Activated T-cell treated with anti-CD3 and anti-CD28 coated beads, Interleukin-2, amount 50 U/mL, for 72 hours (primary cell): ENCODE measurements around the gene SLK. TPM values are rescaled to one million over a fixed set of nuclear protein-coding genes. Genes with fewer than 3 reads are reported as not detected.

Experiments used
- ATAC-seq, 2 donors: fragments of 150-1000 bp; cut with Tn5 transposase; replicated peaks in 1 of 2; 2 replicates each; pipeline ENCODE4 v1.10.0; 2021; ENCODE audit warnings: moderate library complexity in 2 of 2, mild to moderate bottlenecking in 1 of 2
- DNase-seq, 2 donors: peaks; one replicate each; pipeline ENCODE4 v3.0.0; 2021 to 2022; ENCODE audit warnings: mixed read lengths in 1 of 2
- H3K27ac Mint-ChIP-seq: one replicate; pipeline ENCODE4 v1.8.0; 2022; ENCODE audit warnings: mild to moderate bottlenecking, moderate library complexity, mixed read lengths
- H3K27me3 Mint-ChIP-seq: one replicate; pipeline ENCODE4 v1.8.0; 2022; ENCODE audit warnings: low read depth, mixed read lengths
- H3K36me3 Mint-ChIP-seq, 2 donors: one replicate each; pipeline ENCODE4 v1.8.0; 2022; ENCODE audit warnings: mixed read lengths in 2 of 2, mild to moderate bottlenecking in 1 of 2; ENCODE audit not compliant: insufficient read depth in 2 of 2
- H3K4me1 Mint-ChIP-seq: one replicate; pipeline ENCODE4 v1.8.0; 2022; ENCODE audit warnings: low read depth, mixed read lengths
- H3K4me3 Mint-ChIP-seq, 2 donors: one replicate each; pipeline ENCODE4 v1.8.0; 2022; ENCODE audit warnings: mild to moderate bottlenecking in 2 of 2, mixed read lengths in 2 of 2, moderate library complexity in 2 of 2
- H3K9me3 Mint-ChIP-seq, 2 donors: one replicate each; pipeline ENCODE4 v1.8.0; 2022; ENCODE audit warnings: mixed read lengths in 2 of 2
- total RNA-seq, 2 donors: library from RNA; stranded (reverse); gene quantifications; one replicate each; pipeline ENCODE4 v1.2.3, GENCODE V29; 2022

The SLK gene
- total RNA-seq, 2 donors from 2014 or later: 22.5 to 25.1 TPM

GRCh38 chr10:104014176-104014575, 47.2 kb downstream of the SLK start:
- Mint-ChIP-seq H3K27me3 (no peaks in the 10 kb centered on the region), H3K27ac (no peak overlapping the region), H3K36me3 (peaks cover 2 to 7% of the 10 kb centered on the region in 2 donors), H3K4me3 (no peak overlapping the region), H3K4me1 (peaks cover 6% of the 10 kb centered on the region), H3K9me3 (no peaks in the 10 kb centered on the region)
- DNase-seq: no peak
- no peak for ATAC-seq

- Mint-ChIP-seq H3K27ac (no peak overlapping the region), H3K4me1 (peaks cover 11% of the 10 kb centered on the region), H3K4me3 (no peak overlapping the region), H3K27me3 (no peaks in the 10 kb centered on the region), H3K36me3 (peaks cover 5 to 12% of the 10 kb centered on the region in 2 donors), H3K9me3 (no peaks in the 10 kb centered on the region)
- no peak for DNase-seq
- no peak for ATAC-seq
These were observed 49.7 kb downstream of the SLK start for GRCh38 chr10:104016661-104017060.

GRCh38 chr10:104018471-104018870, 51.5 kb downstream of the SLK start:
- Mint-ChIP-seq H3K27ac (no peak overlapping the region), H3K27me3 (no peaks in the 10 kb centered on the region), H3K4me1 (peaks cover 11% of the 10 kb centered on the region), H3K4me3 (no peak overlapping the region), H3K9me3 (no peaks in the 10 kb centered on the region), H3K36me3 (peaks cover 9 to 19% of the 10 kb centered on the region in 2 donors)
- DNase-seq (no peak), ATAC-seq (no peak)

GRCh38 chr10:104020020-104020419, 53.1 kb downstream of the SLK start:
- peak overlapping the region; percentile 70 for H3K27ac Mint-ChIP-seq
- ATAC-seq: peak; percentile 52 to 68
- no peaks in the 10 kb centered on the region for H3K9me3 Mint-ChIP-seq
- peaks cover 16 to 28% of the 10 kb centered on the region in 2 donors for H3K36me3 Mint-ChIP-seq
- DNase-seq: no peak
- no peaks in the 10 kb centered on the region for H3K27me3 Mint-ChIP-seq
- no peak overlapping the region for H3K4me3 Mint-ChIP-seq
- H3K4me1 Mint-ChIP-seq: peaks cover 11% of the 10 kb centered on the region

- peak overlapping the region; percentile 18 for H3K27ac Mint-ChIP-seq
- no peaks in the 10 kb centered on the region for H3K9me3 Mint-ChIP-seq
- H3K4me1 Mint-ChIP-seq: peaks cover 11% of the 10 kb centered on the region
- H3K36me3 Mint-ChIP-seq: peaks cover 16 to 28% of the 10 kb centered on the region in 2 donors
- no peaks in the 10 kb centered on the region for H3K27me3 Mint-ChIP-seq
- H3K4me3 Mint-ChIP-seq: no peak overlapping the region
- ATAC-seq (no peak), DNase-seq (no peak)
These were observed 54.3 kb downstream of the SLK start for GRCh38 chr10:104021246-104021645.

- H3K36me3 Mint-ChIP-seq: peaks cover 16 to 28% of the 10 kb centered on the region in 2 donors
- no peaks in the 10 kb centered on the region for H3K9me3 Mint-ChIP-seq
- no peak overlapping the region for H3K27ac Mint-ChIP-seq
- peaks cover 11% of the 10 kb centered on the region for H3K4me1 Mint-ChIP-seq
- H3K4me3 Mint-ChIP-seq: no peak overlapping the region
- ATAC-seq: no peak
- H3K27me3 Mint-ChIP-seq: no peaks in the 10 kb centered on the region
- no peak for DNase-seq
These were observed 55.1 kb downstream of the SLK start for GRCh38 chr10:104022026-104022425.

- no peaks in the 10 kb centered on the region for H3K27me3 Mint-ChIP-seq
- ATAC-seq (no peak), DNase-seq (no peak)
- H3K9me3 Mint-ChIP-seq: no peaks in the 10 kb centered on the region
- no peak overlapping the region for H3K4me3 Mint-ChIP-seq
- peaks cover 3% of the 10 kb centered on the region for H3K4me1 Mint-ChIP-seq
- H3K27ac Mint-ChIP-seq: no peak overlapping the region
- peaks cover 16 to 20% of the 10 kb centered on the region in 2 donors for H3K36me3 Mint-ChIP-seq
These were observed 58.6 kb downstream of the SLK start for GRCh38 chr10:104025524-104025923.

GRCh38 chr10:104026762-104027161, 59.8 kb downstream of the SLK start:
- Mint-ChIP-seq H3K9me3 (no peaks in the 10 kb centered on the region), H3K27me3 (no peaks in the 10 kb centered on the region), H3K4me1 (no peaks in the 10 kb centered on the region), H3K36me3 (peaks cover 14 to 16% of the 10 kb centered on the region in 2 donors), H3K4me3 (no peak overlapping the region), H3K27ac (no peak overlapping the region)
- ATAC-seq (peak in 1 of 2 donors; percentile 13), DNase-seq (no peak)

- no peak overlapping the region for H3K4me3 Mint-ChIP-seq
- H3K27me3 Mint-ChIP-seq: no peaks in the 10 kb centered on the region
- H3K27ac Mint-ChIP-seq: no peak overlapping the region
- no peaks in the 10 kb centered on the region for H3K9me3 Mint-ChIP-seq
- H3K4me1 Mint-ChIP-seq: no peaks in the 10 kb centered on the region
- peaks cover 11 to 12% of the 10 kb centered on the region in 2 donors for H3K36me3 Mint-ChIP-seq
- peak in 1 of 2 donors; percentile 73 for ATAC-seq
- no peak for DNase-seq
These were observed 61.2 kb downstream of the SLK start for GRCh38 chr10:104028146-104028545.

- H3K4me3 Mint-ChIP-seq: no peak overlapping the region
- H3K4me1 Mint-ChIP-seq: no peaks in the 10 kb centered on the region
- DNase-seq (no peak), ATAC-seq (no peak)
- no peak overlapping the region for H3K27ac Mint-ChIP-seq
- peaks cover 7% of the 10 kb centered on the region in 2 donors for H3K36me3 Mint-ChIP-seq
- H3K9me3 Mint-ChIP-seq: no peaks in the 10 kb centered on the region
- H3K27me3 Mint-ChIP-seq: no peaks in the 10 kb centered on the region
These were observed 62.0 kb downstream of the SLK start for GRCh38 chr10:104028823-104029520.

- Mint-ChIP-seq H3K4me1 (no peaks in the 10 kb centered on the region), H3K9me3 (no peaks in the 10 kb centered on the region), H3K27me3 (no peaks in the 10 kb centered on the region), H3K36me3 (peaks cover 2 to 6% of the 10 kb centered on the region in 2 donors), H3K27ac (no peak overlapping the region), H3K4me3 (no peak overlapping the region)
- no peak for ATAC-seq
- no peak for DNase-seq
These were observed 62.6 kb downstream of the SLK start for GRCh38 chr10:104029521-104029860.

- DNase-seq (no peak), ATAC-seq (no peak)
- Mint-ChIP-seq H3K27me3 (no peaks in the 10 kb centered on the region), H3K9me3 (no peaks in the 10 kb centered on the region), H3K4me1 (no peaks in the 10 kb centered on the region), H3K27ac (no peak overlapping the region), H3K4me3 (no peak overlapping the region), H3K36me3 (peaks cover 1 to 2% of the 10 kb centered on the region in 2 donors)
These were observed 64.7 kb downstream of the SLK start for GRCh38 chr10:104031631-104032030.

GRCh38 chr10:104032144-104032775, 65.3 kb downstream of the SLK start:
- Mint-ChIP-seq H3K27me3 (no peaks in the 10 kb centered on the region), H3K4me1 (no peaks in the 10 kb centered on the region), H3K36me3 (peaks cover 1 to 2% of the 10 kb centered on the region in 2 donors), H3K9me3 (no peaks in the 10 kb centered on the region), H3K4me3 (no peak overlapping the region), H3K27ac (no peak overlapping the region)
- no peak for DNase-seq
- no peak for ATAC-seq
